GM12892 (cell line): Measurements from ENCODE around the gene CLCNKA.

ENCODE experiments used
- POLR2AphosphoS5 ChIP-seq: IDR thresholded peaks from 2 replicates; pipeline ENCODE4 v1.6.1; 2011; ENCODE audit warnings: low read depth, low read length, control low read depth
- TAF1 ChIP-seq: IDR thresholded peaks from 2 replicates; pipeline ENCODE4 v1.6.1; 2011; ENCODE audit warnings: low read depth, mild to moderate bottlenecking, control low read depth, low read length, borderline replicate concordance

GRCh38 chr1:15991427-15992186 is 30.2 kb upstream of the CLCNKA start:
- TF ChIP-seq TAF1, result no peak
- no peak for TF ChIP-seq POLR2AphosphoS5
